Activated CD4-positive, alpha-beta T cell treated with anti-CD3 and anti-CD28 coated beads, Interleukin-2, amount 10 ng/mL, durations not matched to agents 7 days and 5 days (primary cell): Measurements from ENCODE around the gene POGLUT2. TPM values are rescaled to one million over a fixed set of nuclear protein-coding genes. Genes with fewer than 3 reads are reported as not detected.

Source experiments
- CTCF ChIA-PET: fragments of 350-600 bp; sonication (Branson Sonifier 250); formaldehyde crosslinking; loops from one replicate; lab custom pipeline; 2021; ENCODE audit warnings: antibody characterized with exemption; lab: Charles Lee
- POLR2A ChIA-PET: fragments of 350-600 bp; sonication (Branson Sonifier 250); formaldehyde crosslinking; loops from one replicate; lab custom pipeline; 2021; ENCODE audit warnings: antibody characterized with exemption; lab: Charles Lee
- DNase-seq: peaks from one replicate; pipeline ENCODE4 v3.0.0-alpha.2; 2020
- H3K27ac Mint-ChIP-seq: one replicate; pipeline ENCODE4 v1.8.0; 2021; ENCODE audit warnings: mild to moderate bottlenecking, moderate library complexity, mixed read lengths
- H3K27me3 Mint-ChIP-seq: one replicate; pipeline ENCODE4 v1.8.0; 2021; ENCODE audit warnings: mixed read lengths
- H3K36me3 Mint-ChIP-seq: one replicate; pipeline ENCODE4 v1.8.0; 2021; ENCODE audit warnings: low read depth, mixed read lengths
- H3K4me1 Mint-ChIP-seq: one replicate; pipeline ENCODE4 v1.8.0; 2021; ENCODE audit warnings: mixed read lengths
- H3K4me3 Mint-ChIP-seq: one replicate; pipeline ENCODE4 v1.8.0; 2021; ENCODE audit warnings: mild to moderate bottlenecking, moderate library complexity, mixed read lengths
- H3K9me3 Mint-ChIP-seq: one replicate; pipeline ENCODE4 v1.8.0; 2021; ENCODE audit warnings: mixed read lengths
- total RNA-seq, 2 experiments: library from RNA; stranded (reverse); gene quantifications; one replicate each; pipeline ENCODE4 v1.2.3, GENCODE V29; 2021

The POGLUT2 gene
- 1 to 10 TPM; 6.8 to 7.6 TPM for total RNA-seq

- Mint-ChIP-seq H3K27ac (peak within 1 kb of the TSS; percentile 87), H3K4me1 (peaks cover 37% of the 10 kb centered on the region), H3K9me3 (no peaks in the 10 kb centered on the region), H3K4me3 (peak within 1 kb of the TSS; percentile 81), H3K36me3 (peaks cover 6% of the 10 kb centered on the region), H3K27me3 (peaks cover 5% of the 10 kb centered on the region)
- POLR2A ChIA-PET = no interaction called here
- DNase-seq = peak; percentile 89
- CTCF ChIA-PET = interaction anchor here (0.9 to 3.6 kb wide), 8 partner anchors 10 to 210 kb away, joined by 3 to 21 read pairs (median 4); partner anchors contain the start of gene TEX30
Observed at GRCh38 chr13:102798581-102799425, at the start of gene POGLUT2, which contains the start of gene BIVM. TSS of gene POGLUT2 (minus strand) at chr13:102798976. CDS start at chr13:102798670, 306 bp downstream. TSS of gene BIVM (plus strand) at chr13:102799119. CDS start at chr13:102807268, 8,149 bp downstream.

GRCh38 chr13:102847272-102848234, 48.8 kb upstream of the POGLUT2 start:
- ChIA-PET POLR2A (interaction anchor here (1.2 kb wide), 1 partner anchor 74 kb away, joined by 4 read pairs; the partner anchor contains the start of gene TEX30), CTCF (interaction anchor here (0.8 to 4.3 kb wide), 6 partner anchors 74 to 277 kb away, joined by 3 to 22 read pairs (median 4); partner anchors contain the start of genes TEX30 and TPP2)
- DNase-seq = peak; percentile 34
- Mint-ChIP-seq H3K27ac (peak overlapping the region; percentile 99), H3K36me3 (peaks cover 19% of the 10 kb centered on the region), H3K4me3 (peak overlapping the region; percentile 94), H3K27me3 (no peaks in the 10 kb centered on the region), H3K9me3 (no peaks in the 10 kb centered on the region), H3K4me1 (peaks cover 46% of the 10 kb centered on the region)

GRCh38 chr13:102846261-102847015, 47.7 kb upstream of the POGLUT2 start:
- Mint-ChIP-seq H3K9me3 (no peaks in the 10 kb centered on the region), H3K4me3 (peak overlapping the region; percentile 94), H3K27ac (peak overlapping the region; percentile 99), H3K36me3 (peaks cover 17% of the 10 kb centered on the region), H3K4me1 (peaks cover 42% of the 10 kb centered on the region), H3K27me3 (no peaks in the 10 kb centered on the region)
- ChIA-PET CTCF (interaction anchor here (0.6 to 4.3 kb wide), 15 partner anchors 11 to 265 kb away, joined by 3 to 22 read pairs (median 4); partner anchors contain the start of genes TEX30 and TPP2), POLR2A (interaction anchor here (1.2 to 1.5 kb wide), 3 partner anchors 73 to 250 kb away, joined by 4 to 16 read pairs (median 7); partner anchors contain the start of genes TEX30 and TPP2)
- peak; percentile 56 for DNase-seq

- ChIA-PET POLR2A (interaction anchor here (0.7 to 1.5 kb wide), 4 partner anchors 20 to 254 kb away, joined by 3 to 16 read pairs (median 6); partner anchors contain the start of genes TEX30 and TPP2), CTCF (interaction anchor here (0.6 to 4.3 kb wide), 16 partner anchors 11 to 264 kb away, joined by 3 to 22 read pairs (median 4); partner anchors contain the start of genes TEX30 and TPP2)
- peak within 1 kb of the TSS; percentile 99 for H3K27ac Mint-ChIP-seq
- H3K4me3 Mint-ChIP-seq = peak within 1 kb of the TSS; percentile 94
- H3K9me3 Mint-ChIP-seq = no peaks in the 10 kb centered on the region
- peaks cover 42% of the 10 kb centered on the region for H3K4me1 Mint-ChIP-seq
- peaks cover 19% of the 10 kb centered on the region for H3K36me3 Mint-ChIP-seq
- DNase-seq = peak; percentile 96
- no peaks in the 10 kb centered on the region for H3K27me3 Mint-ChIP-seq
Observed at GRCh38 chr13:102845630-102846260, 47.0 kb upstream of the POGLUT2 start, which contains the start of gene ERCC5. TSS of gene ERCC5 (plus strand) at chr13:102846032. CDS start at chr13:102846267, 235 bp downstream.

GRCh38 chr13:102845289-102845629, 46.5 kb upstream of the POGLUT2 start:
- Mint-ChIP-seq H3K9me3 (no peaks in the 10 kb centered on the region), H3K4me1 (peaks cover 37% of the 10 kb centered on the region), H3K27me3 (no peaks in the 10 kb centered on the region), H3K36me3 (peaks cover 16% of the 10 kb centered on the region), H3K4me3 (peak overlapping the region; percentile 94), H3K27ac (peak overlapping the region; percentile 99)
- CTCF ChIA-PET = interaction anchor here (0.6 to 4.3 kb wide), 10 partner anchors 25 to 264 kb away, joined by 3 to 22 read pairs (median 4); partner anchors contain the start of gene TPP2
- POLR2A ChIA-PET = interaction anchor here (0.7 to 1.5 kb wide), 4 partner anchors 19 to 254 kb away, joined by 3 to 16 read pairs (median 6); partner anchors contain the start of genes TEX30 and TPP2
- DNase-seq = no peak

GRCh38 chr13:102839462-102839861, 40.7 kb upstream of the POGLUT2 start:
- Mint-ChIP-seq H3K4me3 (no peak overlapping the region), H3K27me3 (no peaks in the 10 kb centered on the region), H3K27ac (no peak overlapping the region), H3K4me1 (peaks cover 6% of the 10 kb centered on the region), H3K36me3 (peaks cover 11% of the 10 kb centered on the region), H3K9me3 (no peaks in the 10 kb centered on the region)
- no peak for DNase-seq
- ChIA-PET POLR2A (no interaction called here), CTCF (no interaction called here)

GRCh38 chr13:102838982-102839381, 40.2 kb upstream of the POGLUT2 start:
- H3K27ac Mint-ChIP-seq = no peak overlapping the region
- no peaks in the 10 kb centered on the region for H3K9me3 Mint-ChIP-seq
- no peak overlapping the region for H3K4me3 Mint-ChIP-seq
- POLR2A ChIA-PET = no interaction called here
- CTCF ChIA-PET = interaction anchor here (0.7 kb wide), 1 partner anchor 253 kb away, joined by 3 read pairs; no protein-coding TSS in a partner anchor
- H3K4me1 Mint-ChIP-seq = peaks cover 4% of the 10 kb centered on the region
- no peak for DNase-seq
- peaks cover 11% of the 10 kb centered on the region for H3K36me3 Mint-ChIP-seq
- no peaks in the 10 kb centered on the region for H3K27me3 Mint-ChIP-seq

- no peak for DNase-seq
- Mint-ChIP-seq H3K27ac (no peak overlapping the region), H3K4me1 (no peaks in the 10 kb centered on the region), H3K4me3 (no peak overlapping the region), H3K36me3 (peaks cover 11% of the 10 kb centered on the region), H3K9me3 (no peaks in the 10 kb centered on the region), H3K27me3 (no peaks in the 10 kb centered on the region)
- ChIA-PET CTCF (interaction anchor here (0.7 kb wide), 1 partner anchor 253 kb away, joined by 3 read pairs; no protein-coding TSS in a partner anchor), POLR2A (no interaction called here)
Observed at GRCh38 chr13:102838273-102838672, 39.5 kb upstream of the POGLUT2 start.

GRCh38 chr13:102836471-102836870, 37.7 kb upstream of the POGLUT2 start:
- Mint-ChIP-seq H3K36me3 (peaks cover 17% of the 10 kb centered on the region), H3K4me1 (no peaks in the 10 kb centered on the region), H3K4me3 (no peak overlapping the region), H3K27me3 (no peaks in the 10 kb centered on the region), H3K9me3 (no peaks in the 10 kb centered on the region), H3K27ac (no peak overlapping the region)
- POLR2A ChIA-PET = no interaction called here
- CTCF ChIA-PET = interaction anchor here (0.6 kb wide), 1 partner anchor 8 kb away, joined by 3 read pairs; no protein-coding TSS in a partner anchor
- no peak for DNase-seq

GRCh38 chr13:102830646-102831045, 31.9 kb upstream of the POGLUT2 start:
- no peak for DNase-seq
- H3K27ac Mint-ChIP-seq = no peak overlapping the region
- peaks cover 12% of the 10 kb centered on the region for H3K36me3 Mint-ChIP-seq
- H3K27me3 Mint-ChIP-seq = no peaks in the 10 kb centered on the region
- ChIA-PET CTCF (no interaction called here), POLR2A (no interaction called here)
- H3K9me3 Mint-ChIP-seq = no peaks in the 10 kb centered on the region
- H3K4me3 Mint-ChIP-seq = no peak overlapping the region
- H3K4me1 Mint-ChIP-seq = no peaks in the 10 kb centered on the region
